ENCODE data around the gene SEC23B.

DNA sequence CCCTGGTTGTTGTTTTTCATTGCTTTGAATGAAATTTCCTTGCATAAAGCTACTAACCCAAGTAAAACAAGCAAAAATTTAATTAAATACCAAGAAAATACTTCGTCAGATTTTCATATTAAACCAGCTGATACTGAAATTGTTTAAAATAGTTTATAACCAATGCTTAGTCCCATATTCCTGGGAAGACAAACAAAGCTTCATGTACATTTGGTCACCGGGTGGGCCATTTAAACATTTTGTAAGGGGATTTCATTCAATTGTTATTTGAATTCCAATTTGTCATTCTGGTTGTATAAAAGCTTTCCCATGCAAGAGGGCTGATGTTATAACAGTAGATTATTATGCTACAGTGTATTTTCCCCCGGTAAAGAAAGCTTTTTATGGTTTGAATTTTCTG is 10.1 kb upstream of the SEC23B start:
- TF ChIP-seq, protein P1, sequence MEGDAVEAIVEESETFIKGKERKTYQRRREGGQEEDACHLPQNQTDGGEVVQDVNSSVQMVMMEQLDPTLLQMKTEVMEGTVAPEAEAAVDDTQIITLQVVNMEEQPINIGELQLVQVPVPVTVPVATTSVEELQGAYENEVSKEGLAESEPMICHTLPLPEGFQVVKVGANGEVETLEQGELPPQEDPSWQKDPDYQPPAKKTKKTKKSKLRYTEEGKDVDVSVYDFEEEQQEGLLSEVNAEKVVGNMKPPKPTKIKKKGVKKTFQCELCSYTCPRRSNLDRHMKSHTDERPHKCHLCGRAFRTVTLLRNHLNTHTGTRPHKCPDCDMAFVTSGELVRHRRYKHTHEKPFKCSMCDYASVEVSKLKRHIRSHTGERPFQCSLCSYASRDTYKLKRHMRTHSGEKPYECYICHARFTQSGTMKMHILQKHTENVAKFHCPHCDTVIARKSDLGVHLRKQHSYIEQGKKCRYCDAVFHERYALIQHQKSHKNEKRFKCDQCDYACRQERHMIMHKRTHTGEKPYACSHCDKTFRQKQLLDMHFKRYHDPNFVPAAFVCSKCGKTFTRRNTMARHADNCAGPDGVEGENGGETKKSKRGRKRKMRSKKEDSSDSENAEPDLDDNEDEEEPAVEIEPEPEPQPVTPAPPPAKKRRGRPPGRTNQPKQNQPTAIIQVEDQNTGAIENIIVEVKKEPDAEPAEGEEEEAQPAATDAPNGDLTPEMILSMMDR (IDR thresholded peaks at IDR 0.05), result no peak
- TF ChIP-seq POLR2AphosphoS5 (IDR thresholded peaks at IDR 0.05), result no peak

Data from esophagus muscularis mucosa (tissue), 3 donors.